ENCODE results near the gene AQR.
"Not testable (repeated sequence)": the region's sequence is repeated elsewhere in the genome, so short reads cannot be mapped to it uniquely, and the experiment has no call there.

AQR gene

GRCh38 chr15:34953851-34954250, 15.7 kb downstream of the AQR start:
- DNase-seq (ENCODE audit: low spot score) = no peak

GRCh38 chr15:34952481-34952880, 17.1 kb downstream of the AQR start:
- no peak for DNase-seq (ENCODE audit: low spot score)

GRCh38 chr15:34951993-34952392, 17.5 kb downstream of the AQR start:
- DNase-seq (ENCODE audit: low spot score) = no peak

- DNase-seq (ENCODE audit: low spot score) = no peak
These were observed 24.6 kb downstream of the AQR start for GRCh38 chr15:34944936-34945335.

GRCh38 chr15:34943711-34944110, 25.8 kb downstream of the AQR start:
- DNase-seq (ENCODE audit: low spot score) = no peak

- DNase-seq (ENCODE audit: low spot score) = not testable (repeated sequence)
These were observed 26.3 kb downstream of the AQR start for GRCh38 chr15:34943264-34943663.

- no peak for DNase-seq (ENCODE audit: low spot score)
These were observed 27.2 kb downstream of the AQR start for GRCh38 chr15:34942363-34942762.

- no peak for DNase-seq (ENCODE audit: low spot score)
These were observed 27.7 kb downstream of the AQR start for GRCh38 chr15:34941831-34942230.

- no peak for DNase-seq (ENCODE audit: low spot score)
These were observed 28.3 kb downstream of the AQR start for GRCh38 chr15:34941185-34941698.

- DNase-seq (ENCODE audit: low spot score) = no peak
These were observed 36.0 kb downstream of the AQR start for GRCh38 chr15:34933432-34933975.

- DNase-seq (ENCODE audit: low spot score) = not testable (repeated sequence)
These were observed 41.2 kb downstream of the AQR start for GRCh38 chr15:34928349-34928748.

GRCh38 chr15:34927726-34928125, 41.8 kb downstream of the AQR start:
- DNase-seq (ENCODE audit: low spot score) = no peak

GRCh38 chr15:34914317-34914716, 55.2 kb downstream of the AQR start:
- DNase-seq (ENCODE audit: low spot score) = no peak

- no peak for DNase-seq (ENCODE audit: low spot score)
These were observed 64.5 kb downstream of the AQR start for GRCh38 chr15:34905047-34905446.

- no peak for DNase-seq (ENCODE audit: low spot score)
These were observed 65.0 kb downstream of the AQR start for GRCh38 chr15:34904527-34904926.

GRCh38 chr15:34900748-34901147, 68.8 kb downstream of the AQR start:
- DNase-seq (ENCODE audit: low spot score) = no peak

GRCh38 chr15:34896183-34896582, 73.4 kb downstream of the AQR start:
- no peak for DNase-seq (ENCODE audit: low spot score)

GRCh38 chr15:34893967-34894366, 75.6 kb downstream of the AQR start:
- no peak for DNase-seq (ENCODE audit: low spot score)

GRCh38 chr15:34892963-34893591, 76.5 kb downstream of the AQR start:
- DNase-seq (ENCODE audit: low spot score) = no peak

- no peak for DNase-seq (ENCODE audit: low spot score)
These were observed 79.1 kb downstream of the AQR start for GRCh38 chr15:34890424-34890823.

- DNase-seq (ENCODE audit: low spot score) = no peak
These were observed 80.1 kb downstream of the AQR start for GRCh38 chr15:34889476-34889875.

GRCh38 chr15:34886134-34886533, 83.4 kb downstream of the AQR start:
- no peak for DNase-seq (ENCODE audit: low spot score)

GRCh38 chr15:34883633-34884032, 85.9 kb downstream of the AQR start:
- DNase-seq (ENCODE audit: low spot score) = no peak

GRCh38 chr15:34883042-34883441, 86.5 kb downstream of the AQR start:
- DNase-seq (ENCODE audit: low spot score) = no peak

Measured in HuH-7.5 (cell line).